Thyroid gland (tissue), 4 donors: ENCODE data around the gene CFAP69. TPM values are rescaled to one million over a fixed set of nuclear protein-coding genes. Genes with fewer than 3 reads are reported as not detected.

Source experiments
- DNase-seq, 2 donors: peaks; one replicate each; pipeline ENCODE4 v3.0.0-alpha.2; 2019
- H3K27ac ChIP-seq, 3 donors: fragments of 200-600 bp; sonication (generic); 1 replicate in 2 of 3; 2 replicates in 1 of 3; pipeline ENCODE4 v1.5.1; 2016 to 2019; ENCODE audit warnings: mild to moderate bottlenecking in 1 of 3, moderate library complexity in 1 of 3
- H3K27me3 ChIP-seq: fragments of 200-600 bp; sonication (generic); one replicate; pipeline ENCODE4 v1.5.1; 2019
- H3K36me3 ChIP-seq, 2 donors: fragments of 200-600 bp; sonication (generic); one replicate each; pipeline ENCODE4 v1.5.1; 2016 to 2019
- H3K4me1 ChIP-seq, 2 donors: fragments of 200-600 bp; sonication (generic); one replicate each; pipeline ENCODE4 v1.5.1; 2017 to 2019
- H3K4me3 ChIP-seq, 3 donors: fragments of 200-600 bp; sonication (generic); replicated peaks in 1 of 3; 1 replicate in 2 of 3; 2 replicates in 1 of 3; pipeline ENCODE4 v1.5.1; 2016; ENCODE audit warnings: mild to moderate bottlenecking in 1 of 3
- H3K9me3 ChIP-seq: fragments of 200-600 bp; sonication (generic); one replicate; pipeline ENCODE4 v1.5.1; 2017
- CTCF ChIP-seq, 6 experiments: fragments of 200-600 bp in 3 of 6; fragments of 450-650 bp in 3 of 6; sonication (generic) in 3 of 6; IDR thresholded peaks; one replicate each; pipeline ENCODE4 v1.5.1; 2016 to 2019; ENCODE audit warnings: antibody characterized with exemption in 6 of 6, mild to moderate bottlenecking in 2 of 6, inconsistent platforms in 1 of 6, moderate library complexity in 1 of 6
- POLR2A ChIP-seq, 2 donors: fragments of 450-650 bp; IDR thresholded peaks; one replicate each; pipeline ENCODE4 v1.6.1; 2017; ENCODE audit warnings: antibody characterized with exemption in 2 of 2, mild to moderate bottlenecking in 2 of 2, moderate library complexity in 1 of 2
- whole genome bisulfite sequencing, 2 donors: methylation state at CpG; one replicate each; pipeline ENCODE4 v1.1.5; 2017; 5-methylcytosine and 5-hydroxymethylcytosine counted together
- intact Hi-C: fragments of 100-400 bp; cut with DNase I; formaldehyde crosslinking; loops from one replicate; pipeline ENCODE4 v1.15.1; 2023
- total RNA-seq, 4 donors: library from RNA; depleted of rRNA; stranded (reverse); fragments of >200 nt; gene quantifications; one replicate each; pipeline ENCODE4 v1.2.3, GENCODE V29; 2016

Gene CFAP69
- total RNA-seq, 4 donors from 2014 or later: 12.6 to 73.8 (median 32.5) TPM

GRCh38 chr7:90210475-90210874, 34.5 kb upstream of the CFAP69 start:
- no peak for DNase-seq
- TF ChIP-seq POLR2A (IDR thresholded peaks at IDR 0.05) (no peak), CTCF (IDR thresholded peaks at IDR 0.05) (no peak)
- WGBS, 2 donors: 85 to 87% methylated on average over 5 of the region's 5 CpGs
- intact Hi-C loops: no loop called here
- H3K36me3 ChIP-seq: no peaks in the 10 kb centered on the region
- H3K27ac ChIP-seq: no peak overlapping the region
- H3K27me3 ChIP-seq: no peaks in the 10 kb centered on the region
- H3K9me3 ChIP-seq: no peaks in the 10 kb centered on the region
- no peak overlapping the region for H3K4me3 ChIP-seq
- peaks cover 0 to 4% of the 10 kb centered on the region in 2 donors for H3K4me1 ChIP-seq

- H3K9me3 ChIP-seq: no peaks in the 10 kb centered on the region
- H3K4me3 ChIP-seq: peak overlapping the region in 2 of 3 donors; percentile 11 to 64
- H3K4me1 ChIP-seq: peaks cover 0 to 4% of the 10 kb centered on the region in 2 donors
- WGBS, 2 donors: 37 to 43% methylated on average over 11 of the region's 11 CpGs
- intact Hi-C loops: no loop called here
- no peaks in the 10 kb centered on the region for H3K36me3 ChIP-seq
- TF ChIP-seq CTCF (IDR thresholded peaks at IDR 0.05) (no peak), POLR2A (IDR thresholded peaks at IDR 0.05) (no peak)
- no peaks in the 10 kb centered on the region for H3K27me3 ChIP-seq
- peak in 1 of 2 donors; percentile 7 for DNase-seq
- H3K27ac ChIP-seq: peak overlapping the region; percentile 11 to 76 (median 72)
Observed at GRCh38 chr7:90210981-90211380, 34.0 kb upstream of the CFAP69 start.

GRCh38 chr7:90211391-90212148, 33.4 kb upstream of the CFAP69 start, which contains the start of gene STEAP2:
TSS of gene STEAP2 (plus strand) at chr7:90211740. CDS start at chr7:90225083, 13,343 bp downstream.
- Histone ChIP-seq H3K4me3 (peak within 1 kb of the TSS; percentile 41 to 73 (median 64)), H3K27ac (peak within 1 kb of the TSS; percentile 61 to 76 (median 72)), H3K27me3 (no peaks in the 10 kb centered on the region), H3K4me1 (peaks cover 0 to 4% of the 10 kb centered on the region in 2 donors), H3K36me3 (no peaks in the 10 kb centered on the region), H3K9me3 (no peaks in the 10 kb centered on the region)
- DNase-seq: peak; percentile 93 to 95
- peak in 1 of 2 donors; percentile 54 for TF ChIP-seq POLR2A (IDR thresholded peaks at IDR 0.05)
- peak in 5 of 6 experiments; percentile 50 to 71 (median 61) for TF ChIP-seq CTCF (IDR thresholded peaks at IDR 0.05)
- 2 to 3% methylated on average over 25 to 46 of the region's 73 CpGs for WGBS, 2 donors
- intact Hi-C loops: no loop called here

GRCh38 chr7:90212149-90212495, 32.9 kb upstream of the CFAP69 start:
- no peak for DNase-seq
- intact Hi-C loops: no loop called here
- WGBS, 2 donors: 15 to 20% methylated on average over 4 to 6 of the region's 6 CpGs

More at GRCh38 chr7:90212149-90212495, 32.9 kb upstream of the CFAP69 start:
- TF ChIP-seq POLR2A (IDR thresholded peaks at IDR 0.05) (no peak), CTCF (IDR thresholded peaks at IDR 0.05) (no peak)
- H3K4me1 ChIP-seq: peaks cover 0 to 4% of the 10 kb centered on the region in 2 donors
- no peaks in the 10 kb centered on the region for H3K36me3 ChIP-seq
- H3K27me3 ChIP-seq: no peaks in the 10 kb centered on the region
- H3K27ac ChIP-seq: peak overlapping the region; percentile 61 to 76 (median 72)
- peak overlapping the region; percentile 41 to 73 (median 64) for H3K4me3 ChIP-seq
- H3K9me3 ChIP-seq: no peaks in the 10 kb centered on the region
